MM.1S (cell line): ENCODE results near the gene POLD1.

Source experiments
- EZH2 ChIP-seq: fragments of 300-600 bp; sonication (generic); optimal IDR thresholded peaks from 2 replicates; pipeline ENCODE3; 2017; ENCODE audit warnings: low read depth, mild to moderate bottlenecking, antibody characterized with exemption, low read length, mixed read lengths
- EZH2phosphoT487 ChIP-seq: fragments of 300-600 bp; sonication (generic); IDR thresholded peaks from 2 replicates; pipeline ENCODE4 v1.6.1; 2018; ENCODE audit warnings: antibody characterized with exemption, low read length
- TF ChIP-seq, protein P1 (sequence below): fragments of 300-600 bp; sonication (generic); IDR thresholded peaks from 2 replicates; pipeline ENCODE4 v1.5.1; 2016; ENCODE audit warnings: antibody characterized with exemption, low read length, mixed read lengths

DNA sequence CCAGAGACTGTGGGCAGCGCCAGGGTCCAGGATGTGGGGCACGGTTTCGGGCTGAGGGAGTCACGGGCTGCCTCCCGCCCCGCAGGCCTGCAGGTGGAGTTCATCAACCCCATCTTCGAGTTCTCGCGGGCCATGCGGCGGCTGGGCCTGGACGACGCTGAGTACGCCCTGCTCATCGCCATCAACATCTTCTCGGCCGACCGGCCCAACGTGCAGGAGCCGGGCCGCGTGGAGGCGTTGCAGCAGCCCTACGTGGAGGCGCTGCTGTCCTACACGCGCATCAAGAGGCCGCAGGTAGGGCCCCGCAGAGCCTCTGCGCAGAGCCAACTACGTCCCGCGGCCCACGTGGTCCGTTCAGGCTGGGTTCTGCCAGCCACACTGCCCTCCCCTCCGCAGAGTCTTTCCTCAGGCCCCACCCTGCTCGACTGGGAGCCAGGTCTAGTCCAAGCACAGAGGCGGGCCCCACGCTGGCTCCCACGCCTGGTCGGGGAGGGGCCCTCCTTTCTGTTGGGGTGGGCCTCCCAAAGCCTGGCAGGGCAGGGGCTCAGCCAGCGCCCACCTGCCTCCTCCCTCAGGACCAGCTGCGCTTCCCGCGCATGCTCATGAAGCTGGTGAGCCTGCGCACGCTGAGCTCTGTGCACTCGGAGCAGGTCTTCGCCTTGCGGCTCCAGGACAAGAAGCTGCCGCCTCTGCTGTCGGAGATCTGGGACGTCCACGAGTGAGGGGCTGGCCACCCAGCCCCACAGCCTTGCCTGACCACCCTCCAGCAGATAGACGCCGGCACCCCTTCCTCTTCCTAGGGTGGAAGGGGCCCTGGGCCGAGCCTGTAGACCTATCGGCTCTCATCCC, 2.0 kb upstream of the POLD1 start:
- TF ChIP-seq, protein P1, sequence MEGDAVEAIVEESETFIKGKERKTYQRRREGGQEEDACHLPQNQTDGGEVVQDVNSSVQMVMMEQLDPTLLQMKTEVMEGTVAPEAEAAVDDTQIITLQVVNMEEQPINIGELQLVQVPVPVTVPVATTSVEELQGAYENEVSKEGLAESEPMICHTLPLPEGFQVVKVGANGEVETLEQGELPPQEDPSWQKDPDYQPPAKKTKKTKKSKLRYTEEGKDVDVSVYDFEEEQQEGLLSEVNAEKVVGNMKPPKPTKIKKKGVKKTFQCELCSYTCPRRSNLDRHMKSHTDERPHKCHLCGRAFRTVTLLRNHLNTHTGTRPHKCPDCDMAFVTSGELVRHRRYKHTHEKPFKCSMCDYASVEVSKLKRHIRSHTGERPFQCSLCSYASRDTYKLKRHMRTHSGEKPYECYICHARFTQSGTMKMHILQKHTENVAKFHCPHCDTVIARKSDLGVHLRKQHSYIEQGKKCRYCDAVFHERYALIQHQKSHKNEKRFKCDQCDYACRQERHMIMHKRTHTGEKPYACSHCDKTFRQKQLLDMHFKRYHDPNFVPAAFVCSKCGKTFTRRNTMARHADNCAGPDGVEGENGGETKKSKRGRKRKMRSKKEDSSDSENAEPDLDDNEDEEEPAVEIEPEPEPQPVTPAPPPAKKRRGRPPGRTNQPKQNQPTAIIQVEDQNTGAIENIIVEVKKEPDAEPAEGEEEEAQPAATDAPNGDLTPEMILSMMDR: no peak
- no peak for TF ChIP-seq EZH2
- no peak for TF ChIP-seq EZH2phosphoT487
